Measurements from ENCODE around the gene MEF2D.

DNA sequence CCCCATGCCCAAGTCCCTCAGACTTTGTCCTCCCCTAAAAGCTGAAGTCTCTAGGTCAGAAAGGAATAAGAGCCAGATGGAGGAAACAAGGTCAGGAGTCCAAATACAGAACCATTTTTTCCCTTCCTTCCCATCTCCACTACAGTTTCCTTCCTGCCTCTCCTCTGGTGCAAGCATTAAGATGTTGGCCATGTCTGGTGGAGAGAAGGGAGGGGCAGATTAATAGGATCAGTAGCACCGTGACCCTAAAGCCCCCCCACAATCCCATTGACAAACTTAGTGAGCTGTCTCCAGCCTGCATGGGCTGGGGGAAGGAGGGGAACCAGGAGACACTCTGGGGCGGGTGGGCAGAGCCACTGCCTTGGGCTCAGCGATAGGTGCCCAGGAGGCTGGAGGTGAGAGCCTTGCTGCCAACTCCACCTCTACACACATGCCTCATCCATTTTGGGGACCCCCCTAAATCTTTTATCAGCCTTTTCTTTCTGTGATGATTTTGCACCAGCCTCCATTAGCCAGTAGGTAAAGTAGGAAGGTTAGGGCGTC is 71.8 kb downstream of the MEF2D start:
- TF ChIP-seq ZNF24 (tag by site-specific recombination; IDR thresholded peaks at IDR 0.05) = no peak
- TF ChIP-seq, protein P1, sequence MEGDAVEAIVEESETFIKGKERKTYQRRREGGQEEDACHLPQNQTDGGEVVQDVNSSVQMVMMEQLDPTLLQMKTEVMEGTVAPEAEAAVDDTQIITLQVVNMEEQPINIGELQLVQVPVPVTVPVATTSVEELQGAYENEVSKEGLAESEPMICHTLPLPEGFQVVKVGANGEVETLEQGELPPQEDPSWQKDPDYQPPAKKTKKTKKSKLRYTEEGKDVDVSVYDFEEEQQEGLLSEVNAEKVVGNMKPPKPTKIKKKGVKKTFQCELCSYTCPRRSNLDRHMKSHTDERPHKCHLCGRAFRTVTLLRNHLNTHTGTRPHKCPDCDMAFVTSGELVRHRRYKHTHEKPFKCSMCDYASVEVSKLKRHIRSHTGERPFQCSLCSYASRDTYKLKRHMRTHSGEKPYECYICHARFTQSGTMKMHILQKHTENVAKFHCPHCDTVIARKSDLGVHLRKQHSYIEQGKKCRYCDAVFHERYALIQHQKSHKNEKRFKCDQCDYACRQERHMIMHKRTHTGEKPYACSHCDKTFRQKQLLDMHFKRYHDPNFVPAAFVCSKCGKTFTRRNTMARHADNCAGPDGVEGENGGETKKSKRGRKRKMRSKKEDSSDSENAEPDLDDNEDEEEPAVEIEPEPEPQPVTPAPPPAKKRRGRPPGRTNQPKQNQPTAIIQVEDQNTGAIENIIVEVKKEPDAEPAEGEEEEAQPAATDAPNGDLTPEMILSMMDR (tag by site-specific recombination; IDR thresholded peaks at IDR 0.05) = no peak
- TF ChIP-seq ZSCAN23 (tag by site-specific recombination; IDR thresholded peaks at IDR 0.05) = no peak
- no peak for TF ChIP-seq ZNF837 (tag by site-specific recombination; IDR thresholded peaks at IDR 0.05)
- no peak for TF ChIP-seq ATF2 (tag by site-specific recombination; IDR thresholded peaks at IDR 0.05; ENCODE audit: low read depth)
- TF ChIP-seq KLF17 (tag by site-specific recombination; IDR thresholded peaks at IDR 0.05) = no peak
- TF ChIP-seq ZBTB48 (tag by site-specific recombination; IDR thresholded peaks at IDR 0.05) = no peak
- no peak for TF ChIP-seq ZNF239 (tag by site-specific recombination; IDR thresholded peaks at IDR 0.05)
- TF ChIP-seq REPIN1 (tag by site-specific recombination; IDR thresholded peaks at IDR 0.05; ENCODE audit: low read depth) = no peak
